Measurements from ENCODE around the gene DNMT3L. TPM values are rescaled to one million over a fixed set of nuclear protein-coding genes. Genes with fewer than 3 reads are reported as not detected.
"Not testable (repeated sequence)": the region's sequence is repeated elsewhere in the genome, so short reads cannot be mapped to it uniquely, and the experiment has no call there.

The DNMT3L gene
- total and polyA plus RNA-seq, 2 experiments from 2014 or later, result 0.33 TPM; not detected in 1

DNA sequence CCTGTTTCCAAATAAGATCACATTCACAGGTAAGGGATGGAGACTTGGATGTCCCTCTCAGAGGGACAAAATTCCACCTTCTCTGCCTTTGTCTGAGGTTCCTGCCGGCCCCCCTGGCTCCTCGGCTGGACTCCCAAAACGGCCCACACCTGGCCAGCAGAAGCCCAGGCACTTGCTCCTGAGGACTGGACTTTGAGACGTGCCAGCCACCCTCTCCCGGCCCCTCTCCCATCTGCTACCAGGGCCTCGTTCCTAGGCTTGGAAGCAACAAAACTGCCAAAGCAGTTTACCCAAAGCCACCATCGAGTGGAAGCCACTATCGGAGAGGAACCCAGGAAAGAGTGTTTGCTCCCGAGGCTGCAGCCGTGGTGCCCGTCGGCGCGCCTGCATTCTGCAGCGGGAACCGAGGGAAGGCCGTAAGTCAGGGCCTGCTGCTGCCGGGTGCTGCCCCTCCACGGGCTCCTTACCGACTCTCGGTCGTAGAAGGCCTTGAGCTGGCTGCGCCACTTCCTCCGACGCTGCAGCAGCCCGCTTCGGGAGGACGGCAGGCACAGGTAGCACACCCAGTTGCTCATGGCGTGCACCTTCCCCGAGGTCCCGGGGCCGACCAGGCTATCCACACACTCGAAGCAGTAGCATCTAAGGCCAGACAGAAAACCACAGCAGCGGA is 3.5 kb downstream of the DNMT3L start:
- Histone ChIP-seq H2AFZ (no peak overlapping the region), H3K27me3 (no peaks in the 10 kb centered on the region), H3K9me3 (ENCODE audit: low read depth) (no peaks in the 10 kb centered on the region), H3K79me2 (no peaks in the 10 kb centered on the region), H3K4me1 (ENCODE audit: insufficient read depth) (no peaks in the 10 kb centered on the region), H3K4me2 (no peak overlapping the region), H3K4me3 (no peak overlapping the region), H3K36me3 (replicated peaks; ENCODE audit: insufficient read depth, low read depth) (no peaks in the 10 kb centered on the region), H3K27ac (no peak overlapping the region), H3K9me2 (replicated peaks; ENCODE audit: insufficient read depth) (no peaks in the 10 kb centered on the region), H4K20me1 (ENCODE audit: insufficient read depth, poor library complexity, severe bottlenecking) (no peaks in the 10 kb centered on the region)
- DNase-seq (ENCODE audit: low spot score), result no peak
- WGBS (ENCODE audit: low lambda C conversion rate, missing lambda C conversion rate), result 95% methylated on average over 33 of the region's 34 CpGs
- TF ChIP-seq EZH2 (IDR thresholded peaks at IDR 0.05; ENCODE audit: borderline replicate concordance), result no peak
- TF ChIP-seq EZH2phosphoT487 (IDR thresholded peaks at IDR 0.05; ENCODE audit: low read depth, severe bottlenecking, unreplicated experiment), result no peak
- TF ChIP-seq, protein P1, sequence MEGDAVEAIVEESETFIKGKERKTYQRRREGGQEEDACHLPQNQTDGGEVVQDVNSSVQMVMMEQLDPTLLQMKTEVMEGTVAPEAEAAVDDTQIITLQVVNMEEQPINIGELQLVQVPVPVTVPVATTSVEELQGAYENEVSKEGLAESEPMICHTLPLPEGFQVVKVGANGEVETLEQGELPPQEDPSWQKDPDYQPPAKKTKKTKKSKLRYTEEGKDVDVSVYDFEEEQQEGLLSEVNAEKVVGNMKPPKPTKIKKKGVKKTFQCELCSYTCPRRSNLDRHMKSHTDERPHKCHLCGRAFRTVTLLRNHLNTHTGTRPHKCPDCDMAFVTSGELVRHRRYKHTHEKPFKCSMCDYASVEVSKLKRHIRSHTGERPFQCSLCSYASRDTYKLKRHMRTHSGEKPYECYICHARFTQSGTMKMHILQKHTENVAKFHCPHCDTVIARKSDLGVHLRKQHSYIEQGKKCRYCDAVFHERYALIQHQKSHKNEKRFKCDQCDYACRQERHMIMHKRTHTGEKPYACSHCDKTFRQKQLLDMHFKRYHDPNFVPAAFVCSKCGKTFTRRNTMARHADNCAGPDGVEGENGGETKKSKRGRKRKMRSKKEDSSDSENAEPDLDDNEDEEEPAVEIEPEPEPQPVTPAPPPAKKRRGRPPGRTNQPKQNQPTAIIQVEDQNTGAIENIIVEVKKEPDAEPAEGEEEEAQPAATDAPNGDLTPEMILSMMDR (IDR thresholded peaks at IDR 0.05; ENCODE audit: poor library complexity), result no peak

DNA sequence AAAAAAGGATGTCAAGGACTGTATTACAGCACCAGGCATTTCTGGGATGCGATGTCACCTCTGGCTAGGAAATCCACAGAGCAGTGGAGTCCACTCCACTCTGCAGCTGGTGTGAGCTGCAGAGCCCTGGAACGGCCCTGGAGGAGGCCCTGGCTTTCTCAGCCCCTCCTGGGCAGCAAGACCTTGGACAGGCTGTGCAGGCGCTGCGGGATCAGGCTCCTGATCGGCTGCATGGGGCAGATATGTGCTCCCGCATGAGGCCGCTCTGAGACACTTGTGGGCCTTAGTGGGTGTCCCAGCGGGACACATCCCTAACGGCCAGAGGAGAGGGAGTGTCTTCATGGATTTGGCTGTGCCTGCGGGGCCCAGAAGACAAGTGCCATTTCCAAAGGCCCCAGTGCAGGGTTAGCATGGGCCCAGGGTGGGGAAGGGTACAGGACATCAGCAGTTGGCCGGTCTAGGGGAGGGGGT is 6.2 kb downstream of the DNMT3L start:
- Histone ChIP-seq H3K4me1 (ENCODE audit: insufficient read depth) (no peaks in the 10 kb centered on the region), H3K36me3 (replicated peaks; ENCODE audit: insufficient read depth, low read depth) (no peaks in the 10 kb centered on the region), H2AFZ (no peak overlapping the region), H3K4me2 (no peak overlapping the region), H3K9me3 (ENCODE audit: low read depth) (no peaks in the 10 kb centered on the region), H3K9me2 (replicated peaks; ENCODE audit: insufficient read depth) (no peaks in the 10 kb centered on the region), H3K27ac (no peak overlapping the region), H4K20me1 (ENCODE audit: insufficient read depth, poor library complexity, severe bottlenecking) (no peaks in the 10 kb centered on the region), H3K79me2 (no peaks in the 10 kb centered on the region), H3K4me3 (no peak overlapping the region), H3K27me3 (no peaks in the 10 kb centered on the region)
- 91% methylated on average over 10 of the region's 11 CpGs for WGBS (ENCODE audit: low lambda C conversion rate, missing lambda C conversion rate)
- TF ChIP-seq, protein P1 (IDR thresholded peaks at IDR 0.05; ENCODE audit: poor library complexity), result no peak
- TF ChIP-seq EZH2phosphoT487 (IDR thresholded peaks at IDR 0.05; ENCODE audit: low read depth, severe bottlenecking, unreplicated experiment) (no peak), EZH2 (IDR thresholded peaks at IDR 0.05; ENCODE audit: borderline replicate concordance) (no peak)
- DNase-seq (ENCODE audit: low spot score), result peak; percentile 17

DNA sequence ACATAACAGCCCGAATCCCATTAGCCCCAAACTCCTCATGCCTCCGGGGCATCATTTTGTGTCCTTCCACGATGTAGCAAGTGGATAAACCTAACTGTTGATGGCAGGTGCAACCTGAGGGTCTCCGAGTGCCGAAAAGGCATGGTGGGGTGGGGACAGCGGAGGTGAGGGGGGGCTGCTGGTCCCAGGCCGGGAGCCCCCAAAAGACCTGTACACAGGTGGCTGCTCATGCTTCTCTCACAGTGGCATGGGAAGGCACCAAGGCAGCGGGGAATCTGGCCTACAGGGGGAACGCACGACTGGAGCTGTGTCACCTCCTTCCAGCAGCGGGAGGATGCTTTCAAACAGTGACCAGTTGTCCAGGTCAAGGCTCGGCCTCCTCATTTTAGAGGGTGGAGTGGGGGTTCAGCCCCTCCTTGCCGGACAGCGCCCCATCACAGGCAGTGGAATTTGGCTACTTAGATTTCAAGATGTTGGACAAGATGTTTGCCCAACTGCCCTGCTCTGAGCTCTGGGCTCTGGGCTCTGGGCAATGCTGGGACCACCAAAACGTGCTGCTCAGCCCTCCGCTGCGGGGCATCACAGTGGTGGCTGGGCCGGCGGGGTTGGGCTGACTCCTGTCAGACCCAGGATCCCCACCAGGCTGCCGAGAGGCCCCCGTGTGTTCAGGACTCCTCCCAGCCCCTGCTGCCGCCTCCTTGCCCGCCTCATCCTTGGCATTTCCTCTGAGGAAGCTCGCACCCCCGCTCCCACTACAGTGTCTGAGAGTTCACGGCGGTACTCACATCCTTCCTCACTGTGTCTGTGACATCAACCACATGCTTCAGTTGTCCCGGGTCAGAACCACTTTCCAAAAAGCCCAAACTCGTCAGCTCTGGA is 7.6 kb downstream of the DNMT3L start:
- H3K36me3 ChIP-seq (replicated peaks; ENCODE audit: insufficient read depth, low read depth), result no peaks in the 10 kb centered on the region
- no peak overlapping the region for H3K27ac ChIP-seq
- no peaks in the 10 kb centered on the region for H3K27me3 ChIP-seq
- no peak overlapping the region for H3K4me3 ChIP-seq
- peak; percentile 3 for DNase-seq (ENCODE audit: low spot score)
- no peaks in the 10 kb centered on the region for H3K9me3 ChIP-seq (ENCODE audit: low read depth)
- TF ChIP-seq EZH2 (IDR thresholded peaks at IDR 0.05; ENCODE audit: borderline replicate concordance) (no peak), EZH2phosphoT487 (IDR thresholded peaks at IDR 0.05; ENCODE audit: low read depth, severe bottlenecking, unreplicated experiment) (no peak)
- TF ChIP-seq, protein P1 (IDR thresholded peaks at IDR 0.05; ENCODE audit: poor library complexity), result no peak
- WGBS (ENCODE audit: low lambda C conversion rate, missing lambda C conversion rate), result 89% methylated on average over 29 of the region's 29 CpGs
- no peak overlapping the region for H3K4me2 ChIP-seq
- H3K79me2 ChIP-seq, result no peaks in the 10 kb centered on the region
- no peaks in the 10 kb centered on the region for H3K4me1 ChIP-seq (ENCODE audit: insufficient read depth)
- H2AFZ ChIP-seq, result no peak overlapping the region
- H4K20me1 ChIP-seq (ENCODE audit: insufficient read depth, poor library complexity, severe bottlenecking), result no peaks in the 10 kb centered on the region
- H3K9me2 ChIP-seq (replicated peaks; ENCODE audit: insufficient read depth), result no peaks in the 10 kb centered on the region

DNA sequence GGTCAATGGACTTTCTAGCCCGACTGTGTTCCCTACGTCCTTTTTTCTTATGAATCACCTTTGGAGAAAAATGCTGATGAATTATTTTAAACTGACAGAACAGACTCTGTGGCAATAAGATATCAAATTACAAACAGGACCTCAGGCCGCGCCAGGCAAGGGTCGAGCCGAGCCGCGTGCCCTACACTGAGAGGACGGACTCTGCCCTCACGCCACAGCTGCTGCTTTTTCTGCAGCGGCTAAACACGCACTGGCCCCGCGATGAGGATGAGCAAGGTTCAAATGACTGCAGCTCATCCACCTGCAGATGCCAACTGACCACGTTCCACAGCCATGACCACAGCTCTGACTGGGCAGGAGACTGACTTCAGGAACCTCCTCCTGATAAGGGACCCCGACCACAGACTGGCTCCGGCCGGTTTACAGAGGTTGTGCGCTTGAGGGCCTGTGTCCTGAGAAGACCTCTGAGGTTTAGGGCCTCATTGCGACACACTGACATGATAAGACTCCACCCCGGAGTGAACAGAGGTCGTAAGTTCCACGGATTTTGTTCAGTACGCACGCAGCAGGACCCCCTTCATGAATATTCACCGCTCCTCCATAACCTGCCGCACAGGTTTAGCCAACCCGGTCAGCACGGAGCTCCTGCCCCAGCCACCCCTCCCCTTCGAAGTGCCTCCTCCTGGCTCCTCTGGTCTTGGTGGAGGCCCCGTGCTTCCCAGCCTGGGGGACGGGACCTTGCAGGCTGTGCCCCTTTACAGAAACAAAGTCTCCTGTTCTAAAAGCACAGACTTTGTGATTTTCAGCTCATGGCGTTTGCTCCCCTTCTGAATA is 12.3 kb downstream of the DNMT3L start:
- DNase-seq (ENCODE audit: low spot score); H3K4me2 ChIP-seq; H3K79me2 ChIP-seq; H3K27me3 ChIP-seq; H2AFZ ChIP-seq; H3K9me2 ChIP-seq (replicated peaks; ENCODE audit: insufficient read depth); H3K9me3 ChIP-seq (ENCODE audit: low read depth); H3K4me1 ChIP-seq (ENCODE audit: insufficient read depth); H3K4me3 ChIP-seq; H4K20me1 ChIP-seq (ENCODE audit: insufficient read depth, poor library complexity, severe bottlenecking); H3K27ac ChIP-seq; H3K36me3 ChIP-seq (replicated peaks; ENCODE audit: insufficient read depth, low read depth): not testable (repeated sequence)
- WGBS (ENCODE audit: low lambda C conversion rate, missing lambda C conversion rate), result no CpG with 5 or more reads among the region's 33 CpGs

DNA sequence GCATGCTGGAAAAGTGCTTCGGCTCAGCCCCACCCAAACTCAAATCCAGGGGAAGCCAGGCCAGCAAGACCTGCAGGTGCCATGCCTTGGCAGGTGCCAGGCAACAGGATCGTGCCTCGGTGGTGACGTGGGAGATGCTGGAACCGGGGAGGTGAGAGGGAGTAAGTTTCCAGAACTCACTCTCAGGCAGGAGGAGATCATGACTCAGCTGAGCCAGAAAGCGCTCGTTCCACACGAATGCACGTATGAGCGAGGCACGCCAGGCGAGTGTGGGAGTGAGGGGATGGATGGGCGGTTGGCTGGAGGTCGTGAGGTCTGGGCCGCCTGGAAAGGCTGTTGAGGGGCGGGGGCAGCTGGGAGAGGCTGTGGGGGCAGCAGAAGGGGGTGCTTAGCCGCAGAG is 13.8 kb downstream of the DNMT3L start:
- not testable (repeated sequence) for H4K20me1 ChIP-seq (ENCODE audit: insufficient read depth, poor library complexity, severe bottlenecking); H3K9me2 ChIP-seq (replicated peaks; ENCODE audit: insufficient read depth); H2AFZ ChIP-seq; H3K27me3 ChIP-seq; H3K9me3 ChIP-seq (ENCODE audit: low read depth); H3K4me3 ChIP-seq; H3K4me2 ChIP-seq; H3K79me2 ChIP-seq; H3K27ac ChIP-seq; H3K4me1 ChIP-seq (ENCODE audit: insufficient read depth); H3K36me3 ChIP-seq (replicated peaks; ENCODE audit: insufficient read depth, low read depth); DNase-seq (ENCODE audit: low spot score)
- no CpG with 5 or more reads among the region's 17 CpGs for WGBS (ENCODE audit: low lambda C conversion rate, missing lambda C conversion rate)
